Stimulated activated CD8-positive, alpha-beta memory T cell treated with anti-CD3 and anti-CD28 coated beads, Interleukin-4, amount 100 ng/mL, for 48 hours (primary cell): ENCODE data around the gene RIPOR2.

Experiments
- DNase-seq: peaks from one replicate; pipeline ENCODE4 v3.0.0-alpha.2; 2020

RIPOR2 gene

GRCh38 chr6:24874776-24875533, 60.8 kb downstream of the RIPOR2 start:
- no peak for DNase-seq

GRCh38 chr6:24874128-24874527, 61.6 kb downstream of the RIPOR2 start:
- no peak for DNase-seq

- no peak for DNase-seq
Observed at GRCh38 chr6:24872779-24873178, 63.0 kb downstream of the RIPOR2 start.

- no peak for DNase-seq
Observed at GRCh38 chr6:24868765-24869164, 67.0 kb downstream of the RIPOR2 start.

- no peak for DNase-seq
Observed at GRCh38 chr6:24867104-24867703, 68.6 kb downstream of the RIPOR2 start.

- DNase-seq = no peak
Observed at GRCh38 chr6:24865161-24865560, 70.6 kb downstream of the RIPOR2 start.

- no peak for DNase-seq
Observed at GRCh38 chr6:24864343-24864742, 71.4 kb downstream of the RIPOR2 start.

- DNase-seq = no peak
Observed at GRCh38 chr6:24861934-24862333, 73.8 kb downstream of the RIPOR2 start.

GRCh38 chr6:24859608-24860200, 76.1 kb downstream of the RIPOR2 start:
- DNase-seq = no peak

GRCh38 chr6:24859132-24859531, 76.6 kb downstream of the RIPOR2 start:
- DNase-seq = no peak

- no peak for DNase-seq
Observed at GRCh38 chr6:24858177-24858653, 77.5 kb downstream of the RIPOR2 start.

- no peak for DNase-seq
Observed at GRCh38 chr6:24856901-24857670, 78.7 kb downstream of the RIPOR2 start.

- no peak for DNase-seq
Observed at GRCh38 chr6:24856246-24856599, 79.5 kb downstream of the RIPOR2 start.

GRCh38 chr6:24855395-24856245, 80.1 kb downstream of the RIPOR2 start:
- peak; percentile 70 for DNase-seq

- no peak for DNase-seq
Observed at GRCh38 chr6:24854077-24854666, 81.6 kb downstream of the RIPOR2 start.

- DNase-seq = no peak
Observed at GRCh38 chr6:24851086-24851485, 84.7 kb downstream of the RIPOR2 start.

GRCh38 chr6:24849713-24850112, 86.0 kb downstream of the RIPOR2 start:
- DNase-seq = no peak

- DNase-seq = no peak
Observed at GRCh38 chr6:24848461-24848860, 87.3 kb downstream of the RIPOR2 start.

- DNase-seq = no peak
Observed at GRCh38 chr6:24847402-24847801, 88.4 kb downstream of the RIPOR2 start.

GRCh38 chr6:24845578-24845977, 90.2 kb downstream of the RIPOR2 start:
- DNase-seq = no peak

GRCh38 chr6:24844903-24845302, 90.9 kb downstream of the RIPOR2 start:
- no peak for DNase-seq

GRCh38 chr6:24844061-24844460, 91.7 kb downstream of the RIPOR2 start:
- DNase-seq = no peak
